HG03378 (cell line): ENCODE data around the gene HAPLN2.
"Not testable (repeated sequence)": the region's sequence is repeated elsewhere in the genome, so short reads cannot be mapped to it uniquely, and the experiment has no call there.

Experiments used
- ATAC-seq: cut with Tn5 transposase; IDR thresholded peaks from one replicate; pipeline ENCODE4 v1.9.1; 2021; ENCODE audit warnings: mild to moderate bottlenecking, moderate library complexity; ENCODE audit not compliant: unreplicated experiment

HAPLN2 gene

DNA sequence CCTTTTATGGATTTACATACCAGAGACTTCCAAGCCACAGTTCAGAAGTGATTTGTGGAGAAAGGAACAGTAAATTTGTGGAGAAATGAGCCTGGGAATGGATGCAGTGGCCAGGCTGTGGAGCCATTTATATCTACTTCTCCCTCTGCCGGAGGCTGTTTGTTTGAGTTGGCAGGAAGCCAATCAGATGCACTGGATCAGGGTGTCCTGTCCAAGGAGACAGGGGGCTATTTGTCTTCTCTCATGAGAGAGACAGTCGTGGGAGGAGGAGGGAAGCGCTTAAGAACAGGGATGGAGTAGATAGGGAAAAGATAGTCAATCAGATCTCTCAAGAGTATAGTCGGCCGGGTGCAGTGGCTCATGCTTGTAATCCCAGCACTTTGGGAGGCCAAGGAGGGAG is 2.8 kb upstream of the HAPLN2 start:
- ATAC-seq: no peak

DNA sequence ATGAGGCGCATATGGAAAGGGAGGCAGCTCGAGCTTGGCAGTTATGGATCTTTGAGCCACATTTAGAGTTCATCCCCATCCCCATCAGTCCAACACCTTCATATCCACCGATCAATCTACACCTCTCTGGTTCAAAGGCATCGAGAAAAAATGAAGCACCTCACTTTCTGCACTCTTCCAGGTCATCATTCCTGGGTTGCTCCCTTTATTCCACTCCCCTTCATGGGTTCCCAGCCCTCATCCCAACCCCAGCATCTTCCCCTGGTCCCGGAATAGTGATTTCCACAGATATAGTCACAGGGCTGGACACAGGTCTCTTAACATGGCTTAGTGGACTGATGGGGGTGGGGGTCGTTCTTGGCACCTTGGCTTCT is 354 bp downstream of the HAPLN2 start:
- ATAC-seq: no peak

DNA sequence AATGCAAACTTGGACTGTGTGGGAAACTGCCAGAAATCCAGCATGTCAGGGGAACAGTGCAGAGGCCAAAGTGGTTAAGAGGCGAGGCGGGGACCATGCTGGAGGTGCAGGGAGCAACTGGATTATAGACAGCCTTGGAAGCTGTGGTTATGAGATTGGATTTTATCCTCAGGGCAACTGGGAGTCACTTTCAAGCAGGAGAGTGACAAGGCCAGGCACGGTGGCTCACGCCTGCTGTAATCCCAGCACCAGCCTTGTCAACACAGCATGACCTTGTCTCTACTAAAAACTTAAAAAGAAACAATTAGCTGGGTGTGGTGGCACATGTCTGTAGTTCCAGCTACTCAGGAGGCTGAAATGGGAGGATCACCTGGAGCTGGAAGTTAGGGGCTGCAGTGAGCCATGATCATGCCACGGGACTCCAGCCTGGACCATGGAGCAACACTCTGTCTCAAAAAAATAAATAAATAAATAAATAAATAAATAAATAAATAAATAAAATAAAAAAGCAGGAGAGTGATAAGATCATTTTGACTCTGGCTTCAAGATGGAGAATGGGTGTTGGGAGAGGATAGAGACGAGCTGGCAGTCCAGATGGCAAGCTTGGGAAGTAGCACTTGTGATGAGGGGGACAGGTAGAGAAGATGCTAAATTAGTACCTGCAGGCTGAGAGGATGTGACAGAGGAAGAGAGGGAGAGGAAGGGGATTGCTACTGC is 3.5 kb downstream of the HAPLN2 start:
- no peak for ATAC-seq

DNA sequence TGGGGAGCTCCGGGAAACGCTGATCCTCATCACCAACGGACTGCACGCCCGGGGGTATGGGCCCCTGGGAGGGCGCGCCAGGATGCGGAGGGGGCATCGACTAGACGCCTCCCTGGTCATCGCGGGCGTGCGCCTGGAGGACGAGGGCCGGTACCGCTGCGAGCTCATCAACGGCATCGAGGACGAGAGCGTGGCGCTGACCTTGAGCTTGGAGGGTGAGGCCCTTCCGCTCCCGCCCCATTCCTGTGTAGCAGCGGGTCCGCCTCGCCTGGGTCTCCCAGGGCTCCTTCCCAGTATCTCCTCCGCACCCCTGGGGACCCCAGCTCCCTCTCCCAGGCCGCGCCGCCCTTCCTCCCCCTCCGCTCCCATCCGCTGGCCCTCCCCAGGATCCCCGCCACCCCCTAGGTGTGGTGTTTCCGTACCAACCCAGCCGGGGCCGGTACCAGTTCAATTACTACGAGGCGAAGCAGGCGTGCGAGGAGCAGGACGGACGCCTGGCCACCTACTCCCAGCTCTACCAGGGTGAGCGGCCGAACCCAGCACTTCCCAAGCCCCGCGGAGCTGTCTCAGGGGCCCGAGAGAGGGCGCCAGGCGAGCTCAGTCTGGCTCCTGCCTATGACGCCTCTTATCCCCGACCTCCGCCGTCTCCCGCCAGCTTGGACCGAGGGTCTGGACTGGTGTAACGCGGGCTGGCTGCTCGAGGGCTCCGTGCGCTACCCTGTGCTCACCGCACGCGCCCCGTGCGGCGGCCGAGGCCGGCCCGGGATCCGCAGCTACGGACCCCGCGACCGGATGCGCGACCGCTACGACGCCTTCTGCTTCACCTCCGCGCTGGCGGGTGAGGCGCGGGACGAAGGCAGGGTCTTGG is 5.0 kb downstream of the HAPLN2 start:
- no peak for ATAC-seq

DNA sequence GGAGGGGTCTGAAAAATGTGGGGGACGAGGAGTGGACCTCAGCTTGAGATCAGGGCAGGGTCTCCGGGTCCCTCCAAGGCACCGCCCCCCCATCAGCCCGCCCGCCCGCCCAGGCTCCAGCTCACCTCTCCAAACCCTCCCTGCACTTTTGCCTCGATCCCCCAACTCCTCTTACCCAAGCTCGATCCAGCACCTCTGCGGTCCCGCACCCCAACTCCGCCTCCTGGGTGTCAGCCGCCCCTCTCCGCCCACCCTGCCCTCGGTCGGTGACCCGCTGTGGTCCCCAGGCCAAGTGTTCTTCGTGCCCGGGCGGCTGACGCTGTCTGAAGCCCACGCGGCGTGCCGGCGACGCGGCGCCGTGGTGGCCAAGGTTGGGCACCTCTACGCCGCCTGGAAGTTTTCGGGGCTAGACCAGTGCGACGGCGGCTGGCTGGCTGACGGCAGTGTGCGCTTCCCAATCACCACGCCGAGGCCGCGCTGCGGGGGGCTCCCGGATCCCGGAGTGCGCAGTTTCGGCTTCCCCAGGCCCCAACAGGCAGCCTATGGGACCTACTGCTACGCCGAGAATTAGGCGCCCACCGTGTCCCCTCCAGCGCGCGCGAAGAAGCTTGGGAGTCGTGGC is 5.7 kb downstream of the HAPLN2 start:
- no peak for ATAC-seq

DNA sequence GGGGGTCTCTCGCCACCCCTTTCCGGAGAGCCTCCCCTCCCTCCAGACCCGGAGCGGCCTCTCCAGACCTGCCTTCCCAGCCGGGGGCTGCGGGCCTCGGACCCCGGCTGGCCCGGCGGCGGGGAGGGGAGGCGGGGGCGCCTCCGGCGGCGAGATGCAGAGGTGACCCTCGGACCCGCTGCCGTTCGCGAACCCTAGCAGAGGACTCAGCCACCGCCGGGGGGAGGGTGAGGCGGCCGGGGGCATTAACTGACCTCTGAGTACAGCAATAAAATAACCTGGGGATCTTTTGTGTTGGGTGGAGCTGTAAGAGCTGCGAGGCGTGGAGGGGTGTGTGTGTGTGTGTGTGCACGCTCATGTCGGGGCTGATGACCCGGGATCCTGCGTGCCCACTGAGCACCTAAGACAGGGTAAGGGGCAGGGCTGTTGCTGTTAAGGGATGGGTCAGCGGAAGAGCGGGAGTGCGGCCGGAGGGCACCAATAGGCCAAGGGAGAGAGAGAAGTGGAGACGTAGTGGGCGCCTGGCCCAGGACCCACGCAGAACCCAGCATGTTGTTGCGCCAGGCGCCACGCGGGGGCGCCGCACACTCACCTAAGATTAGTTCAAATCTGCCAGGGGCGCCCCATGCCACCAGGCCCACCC is 6.3 kb downstream of the HAPLN2 start:
- no peak for ATAC-seq

DNA sequence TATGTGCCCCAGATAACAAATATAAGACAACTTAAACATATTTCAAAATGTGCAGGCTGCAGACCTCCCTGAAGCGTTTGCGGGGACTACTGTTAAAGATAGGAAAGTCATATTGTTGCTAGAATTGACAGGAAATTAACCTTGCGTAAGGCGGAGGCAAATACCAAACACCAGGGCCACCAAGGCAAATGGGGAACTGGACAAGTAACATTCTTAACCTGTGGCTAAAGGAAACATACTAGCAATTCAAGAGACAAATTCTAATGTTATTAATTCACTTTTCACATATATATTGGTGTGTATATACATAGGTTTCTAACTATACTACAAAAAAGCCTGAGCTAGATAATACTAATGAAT is 6.8 kb downstream of the HAPLN2 start:
- ATAC-seq: no peak

DNA sequence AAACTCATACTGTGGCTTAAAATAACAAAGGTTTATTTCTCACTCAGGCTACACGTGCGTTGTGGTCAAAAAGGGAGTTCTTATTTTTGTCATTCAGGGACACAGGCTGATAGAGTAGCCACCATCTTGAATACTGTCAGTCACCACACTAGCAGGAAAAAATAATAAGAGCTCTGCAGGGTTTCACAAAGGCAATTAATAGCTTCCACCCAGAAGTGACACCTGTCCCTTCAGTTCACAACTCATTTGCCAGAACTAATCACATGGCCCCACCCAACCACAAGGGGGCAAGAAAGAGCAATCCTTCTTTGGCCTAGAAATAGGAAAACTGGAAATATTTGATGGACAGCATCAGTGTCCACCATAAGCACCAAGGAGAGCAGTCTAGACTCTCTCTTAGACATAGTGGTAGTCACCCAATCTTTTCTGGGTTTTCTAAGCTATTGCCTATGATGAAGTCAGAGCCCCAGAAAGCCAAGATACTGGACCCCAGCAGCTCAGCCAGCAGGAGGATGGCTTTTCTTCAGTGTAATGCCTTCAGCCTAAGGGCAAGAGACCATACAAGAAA is 8.2 kb downstream of the HAPLN2 start:
- no peak for ATAC-seq

DNA sequence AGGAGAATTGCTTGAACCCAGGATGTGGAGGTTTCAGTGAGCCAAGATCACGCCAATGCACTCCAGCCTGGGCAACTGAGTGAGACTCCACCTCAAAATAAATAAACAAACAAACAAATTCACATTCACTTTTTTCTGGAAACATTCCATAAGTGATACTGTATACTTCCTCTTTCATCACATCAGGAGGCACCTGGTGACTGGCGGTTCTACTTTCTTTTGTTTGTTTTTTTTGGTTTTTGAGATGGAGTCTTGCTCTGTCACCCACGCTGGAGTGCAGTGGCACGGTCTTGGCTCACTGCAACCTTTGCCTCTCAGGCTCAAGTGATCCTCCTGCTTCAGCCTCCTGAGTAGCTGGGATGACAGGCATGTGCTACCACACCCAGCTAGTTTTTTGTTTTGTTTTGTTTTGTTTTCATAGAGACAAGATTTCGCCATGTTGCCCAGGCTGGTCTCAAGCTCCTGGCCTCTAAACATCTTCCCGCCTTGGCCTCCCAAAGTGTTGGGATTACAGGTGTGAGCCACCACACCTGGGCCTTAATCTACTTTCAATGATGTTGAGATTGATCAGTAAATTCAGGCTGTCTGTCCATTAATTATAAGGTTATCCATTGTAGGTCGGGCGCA is 10.7 kb downstream of the HAPLN2 start:
- ATAC-seq: no peak

DNA sequence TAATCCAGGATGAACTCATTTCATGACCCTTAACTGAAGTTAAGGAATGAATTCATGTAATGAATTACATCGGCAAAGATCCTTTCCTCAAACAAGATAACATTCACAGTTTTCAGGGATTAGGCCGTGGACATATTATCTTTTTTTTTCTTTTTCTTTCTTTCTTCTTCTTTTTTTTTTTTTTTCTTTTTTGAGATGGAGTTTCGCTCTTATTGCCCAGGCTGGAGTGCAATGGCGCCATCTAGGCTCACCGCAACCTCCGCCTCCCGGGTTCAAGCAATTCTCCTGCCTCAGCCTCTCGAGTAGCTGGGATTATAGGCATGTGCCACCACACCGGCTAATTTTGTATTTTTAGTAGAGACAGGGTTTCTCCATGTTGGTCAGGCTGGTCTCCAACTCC is 11.9 kb downstream of the HAPLN2 start:
- not testable (repeated sequence) for ATAC-seq

DNA sequence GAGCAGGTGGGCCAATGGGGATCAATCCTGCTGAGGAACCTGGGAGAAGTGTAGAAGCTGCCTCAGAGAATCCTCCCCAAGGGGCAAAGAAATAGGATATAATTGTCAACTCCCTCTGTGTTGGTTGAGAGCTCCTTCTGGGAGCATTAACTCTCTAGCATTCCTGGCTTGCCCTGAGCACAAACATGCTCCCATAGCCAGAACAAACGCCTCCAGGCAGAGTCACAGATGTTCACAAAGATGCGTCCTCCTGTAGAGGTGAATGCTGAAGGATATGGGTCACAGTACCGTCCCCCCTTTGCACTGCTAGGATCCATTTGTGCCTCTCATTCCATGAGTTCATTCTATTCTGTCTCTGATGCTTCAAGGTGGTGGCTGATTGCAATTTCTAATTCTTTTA is 13.1 kb downstream of the HAPLN2 start:
- no peak for ATAC-seq

DNA sequence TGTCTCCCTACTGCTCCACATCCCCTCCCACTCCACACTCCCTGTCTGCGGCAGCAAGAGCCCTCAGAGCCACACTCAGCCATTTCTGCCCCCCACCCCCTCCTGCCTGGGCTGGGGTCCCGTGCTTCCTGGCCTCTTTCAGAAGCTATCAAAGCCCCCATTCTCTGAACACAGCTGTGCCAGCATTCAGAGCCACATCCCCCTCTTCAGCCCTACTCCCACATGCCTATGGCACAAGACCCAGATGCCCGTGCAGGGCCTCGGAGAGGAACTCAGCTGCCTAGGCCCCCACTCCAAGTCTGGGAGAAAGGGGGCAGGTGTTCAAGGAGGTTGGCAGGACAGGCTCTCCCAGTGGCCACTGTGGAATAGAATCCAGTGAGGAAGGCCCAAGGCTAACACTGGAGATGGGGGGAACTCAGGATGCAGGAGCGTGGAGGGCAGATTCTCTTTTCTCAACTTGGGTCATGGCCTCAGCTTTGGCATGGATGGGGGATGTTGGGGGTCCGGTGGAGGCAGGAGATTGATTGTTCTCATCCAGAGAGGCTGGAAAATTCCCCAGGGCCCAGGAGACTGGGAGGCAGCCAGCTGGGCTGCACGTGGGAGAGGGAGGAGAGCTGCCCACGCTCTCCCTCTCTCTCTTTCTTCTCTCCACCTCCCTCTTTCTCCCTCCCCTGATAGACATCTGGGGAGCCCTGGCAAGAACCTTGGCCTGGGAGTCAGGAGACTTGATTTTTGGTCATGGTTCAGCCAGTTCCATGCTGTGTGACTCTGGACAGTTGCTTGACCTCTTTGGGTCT is 19.2 kb downstream of the HAPLN2 start:
- no peak for ATAC-seq

DNA sequence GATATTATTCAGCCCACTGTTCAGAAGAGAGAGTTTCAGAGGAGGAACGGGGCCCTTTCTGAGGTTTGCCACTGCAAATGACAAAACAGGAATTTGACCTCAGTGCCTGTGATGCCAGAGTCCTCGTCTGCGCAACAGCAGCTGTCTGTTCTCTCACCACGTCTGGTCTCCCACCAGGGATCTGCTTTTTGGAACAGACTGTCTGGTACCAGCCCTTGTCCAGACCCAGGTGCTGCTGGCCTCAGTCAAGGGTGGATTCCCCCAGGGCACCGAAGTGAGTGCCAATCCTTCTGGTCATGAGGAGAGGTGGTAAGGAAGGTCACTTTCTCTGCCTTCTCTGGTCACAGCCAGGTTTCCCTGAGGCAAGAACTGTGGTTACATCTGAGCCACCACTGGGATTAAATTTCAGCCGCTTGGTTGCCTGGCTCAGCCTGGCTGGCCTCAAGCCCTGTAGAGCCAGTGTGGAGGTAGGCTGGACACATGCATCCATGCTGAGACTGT is 20.4 kb downstream of the HAPLN2 start:
- ATAC-seq: no peak

DNA sequence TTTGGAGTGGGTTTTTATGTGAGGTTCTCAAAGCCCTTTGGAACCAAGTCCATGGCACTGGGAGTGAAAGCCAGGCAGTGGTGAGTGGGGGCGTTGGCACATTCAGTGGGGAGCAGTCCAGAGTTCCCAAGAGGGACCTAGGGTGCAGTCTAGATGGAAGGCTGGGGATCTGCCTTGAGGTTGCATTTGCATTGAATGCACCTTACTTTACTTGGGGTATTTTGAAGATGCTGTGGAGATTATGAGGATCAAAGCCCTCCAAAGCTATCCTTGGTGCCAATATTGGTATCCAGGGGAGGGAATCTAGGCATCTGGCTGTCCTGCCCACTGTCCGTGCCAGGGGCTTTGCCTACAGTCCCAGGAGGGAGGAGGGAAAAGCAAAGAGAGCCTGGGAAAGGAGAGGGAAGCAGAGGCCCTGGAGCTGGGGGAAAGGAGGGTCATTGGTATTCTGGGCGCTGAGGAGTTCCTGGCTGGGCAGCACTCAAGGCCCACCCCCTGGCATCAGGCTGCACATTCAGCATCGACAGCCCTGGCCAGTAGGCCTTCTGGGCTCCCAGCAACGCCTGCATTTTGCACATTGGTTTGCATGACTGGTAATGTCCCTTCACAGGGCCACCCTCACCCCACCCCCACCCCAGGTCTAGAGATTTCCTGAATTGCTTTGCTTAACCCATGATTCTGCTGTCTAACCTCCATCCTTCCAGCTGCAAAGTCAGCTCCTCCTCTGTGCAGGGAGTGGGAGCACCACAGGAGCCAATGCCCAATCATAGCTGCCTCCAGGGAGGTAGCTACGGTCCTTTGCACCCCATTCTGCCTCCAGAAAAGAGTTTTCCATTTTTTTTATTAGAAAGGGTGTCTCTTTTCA is 21.9 kb downstream of the HAPLN2 start:
- no peak for ATAC-seq

DNA sequence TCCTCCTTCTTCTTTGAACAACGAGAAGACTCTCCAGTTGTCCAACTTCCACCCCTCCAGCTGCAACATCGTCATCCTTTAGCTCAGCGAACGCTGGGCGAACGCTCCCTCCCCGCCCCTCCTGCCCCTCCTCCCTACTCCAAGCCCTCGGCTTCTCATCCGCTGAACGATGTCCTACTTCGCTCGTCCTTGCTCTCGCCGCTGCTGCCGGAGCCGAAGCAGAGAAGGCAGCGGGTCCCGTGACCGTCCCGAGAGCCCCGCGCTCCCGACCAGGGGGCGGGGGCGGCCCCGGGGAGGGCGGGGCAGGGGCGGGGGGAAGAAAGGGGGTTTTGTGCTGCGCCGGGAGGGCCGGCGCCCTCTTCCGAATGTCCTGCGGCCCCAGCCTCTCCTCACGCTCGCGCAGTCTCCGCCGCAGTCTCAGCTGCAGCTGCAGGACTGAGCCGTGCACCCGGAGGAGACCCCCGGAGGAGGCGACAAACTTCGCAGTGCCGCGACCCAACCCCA is 22.6 kb downstream of the HAPLN2 start, which contains the start of gene BCAN:
Gene BCAN (plus strand): TSS at position 357 of the 504 bp plus-strand sequence. CDS start 3,938 bp downstream, outside the sequence.
- ATAC-seq: no peak

DNA sequence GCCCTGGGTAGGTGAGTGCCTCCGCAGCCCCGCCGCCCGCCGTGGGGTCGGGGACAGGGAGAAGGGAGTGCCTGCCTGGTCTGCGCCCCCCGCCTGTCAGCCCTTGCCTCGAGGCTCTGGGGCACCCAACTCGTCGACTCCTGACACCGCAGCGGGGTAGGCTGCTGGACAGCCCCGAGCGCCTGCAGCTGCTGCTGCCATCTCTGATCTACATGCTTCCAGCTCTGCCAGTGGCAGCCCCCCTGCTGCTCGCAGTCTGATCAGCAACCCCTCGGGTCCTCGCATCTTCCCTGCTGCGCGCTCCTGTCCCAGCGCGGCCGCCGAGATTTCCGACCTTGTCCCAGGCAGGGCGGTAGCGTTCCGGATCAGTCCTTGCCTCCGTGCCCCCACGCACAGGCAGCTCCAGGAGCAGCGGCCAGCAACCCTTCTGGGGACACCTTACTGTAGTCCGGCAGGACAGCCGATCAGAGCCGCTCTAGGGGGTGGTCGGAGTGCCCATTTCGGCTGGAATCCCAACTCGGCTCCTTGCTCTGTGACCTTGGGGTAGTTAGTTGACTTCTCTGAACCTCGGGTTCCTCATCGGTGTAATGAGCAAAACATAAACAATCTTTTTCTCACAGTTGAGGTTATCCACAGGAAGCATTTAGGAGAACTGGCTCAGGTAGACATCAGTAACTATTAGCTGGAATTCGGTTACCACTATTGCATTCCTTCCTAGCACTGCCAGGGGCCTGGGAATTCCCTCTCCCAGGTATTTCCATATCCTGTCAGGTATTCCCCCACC is 23.2 kb downstream of the HAPLN2 start:
- ATAC-seq: no peak

DNA sequence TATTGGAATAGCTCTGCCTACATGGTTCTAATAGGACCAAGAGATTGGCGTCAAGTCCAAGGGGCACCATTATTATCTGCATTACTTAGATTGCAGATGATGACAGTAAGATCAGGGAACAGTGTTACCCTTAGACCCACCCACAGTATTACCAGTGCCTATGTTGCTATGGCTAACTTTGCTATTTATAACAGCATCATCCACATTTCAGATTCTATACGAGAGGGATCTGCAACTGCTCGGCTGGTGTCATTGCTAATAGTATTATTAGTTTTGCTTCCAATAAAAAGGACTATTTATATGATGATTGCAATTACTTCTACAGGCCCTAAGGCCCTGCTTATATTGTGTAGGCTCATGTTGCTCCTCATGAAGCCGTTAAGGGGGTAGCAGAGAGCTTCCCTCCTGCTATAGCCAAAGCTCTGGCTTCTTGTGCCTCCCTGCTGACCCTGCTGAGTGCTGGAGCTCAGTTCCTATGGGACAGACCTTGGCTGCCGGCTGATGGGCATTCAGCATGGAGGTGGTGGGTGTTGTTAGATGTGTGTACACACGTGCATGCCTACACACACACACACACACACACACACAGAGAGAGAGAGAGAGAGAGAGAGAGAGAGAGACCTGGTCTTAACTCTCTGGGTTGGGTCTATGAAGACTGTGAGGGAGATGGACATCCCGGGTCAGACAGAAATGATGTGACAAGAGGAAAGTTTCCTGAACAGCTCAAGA is 24.0 kb downstream of the HAPLN2 start:
- ATAC-seq: no peak
